ENCODE measurements around the gene KCNJ9. TPM values are rescaled to one million over a fixed set of nuclear protein-coding genes. Genes with fewer than 3 reads are reported as not detected.

KCNJ9 gene
- total and polyA plus RNA-seq, 2 of the 13 experiments (the other 11 are each of a cell fraction or from before 2014, with no cell fraction given) = not detected

- TF ChIP-seq ZNF879 (CRISPR knock-in tag; IDR thresholded peaks at IDR 0.05) = no peak
- no peak for TF ChIP-seq E2F1 (CRISPR knock-in tag; IDR thresholded peaks at IDR 0.05)
- TF ChIP-seq ZNF878 (CRISPR knock-in tag; IDR thresholded peaks at IDR 0.05) = no peak
- TF ChIP-seq MLLT10 (CRISPR knock-in tag; IDR thresholded peaks at IDR 0.05) = no peak
- TF ChIP-seq ZNF672 (CRISPR knock-in tag; IDR thresholded peaks at IDR 0.05) = no peak
- TF ChIP-seq ZNF768 (CRISPR knock-in tag; IDR thresholded peaks at IDR 0.05) = no peak
- no peak for TF ChIP-seq POLR2A (IDR thresholded peaks at IDR 0.05; ENCODE audit: insufficient read depth in 1 of 2, low read depth in 2 of 2, low read length in 2 of 2)
- no peak for TF ChIP-seq ZNF576 (CRISPR knock-in tag; IDR thresholded peaks at IDR 0.05)
- TF ChIP-seq ZNF180 (CRISPR knock-in tag; IDR thresholded peaks at IDR 0.05; ENCODE audit: borderline replicate concordance, low read depth) = no peak
- TF ChIP-seq ZNF232 (CRISPR knock-in tag; IDR thresholded peaks at IDR 0.05; ENCODE audit: borderline replicate concordance) = no peak
- TF ChIP-seq ZXDC (CRISPR knock-in tag; IDR thresholded peaks at IDR 0.05) = no peak
- TF ChIP-seq ZNF546 (CRISPR knock-in tag; conservative IDR thresholded peaks at IDR 0.05) = no peak
- no peak for TF ChIP-seq ZFYVE20 (CRISPR knock-in tag; IDR thresholded peaks at IDR 0.05; ENCODE audit: borderline replicate concordance, low read depth)
- no peak for TF ChIP-seq TOPORS (CRISPR knock-in tag; IDR thresholded peaks at IDR 0.05)
- no peak for TF ChIP-seq LBX2 (CRISPR knock-in tag; IDR thresholded peaks at IDR 0.05; ENCODE audit: borderline replicate concordance)
- TF ChIP-seq EHMT2 (IDR thresholded peaks at IDR 0.05; ENCODE audit: borderline replicate concordance, low read depth, low read length) = no peak
- no peak for TF ChIP-seq SMC3 (IDR thresholded peaks at IDR 0.05; ENCODE audit: low read length)
- TF ChIP-seq ZFY (CRISPR knock-in tag; IDR thresholded peaks at IDR 0.05) = no peak
- no peak for TF ChIP-seq ZNF75D (CRISPR knock-in tag; IDR thresholded peaks at IDR 0.05; ENCODE audit: borderline replicate concordance)
- TF ChIP-seq HIC2 (CRISPR knock-in tag; IDR thresholded peaks at IDR 0.05; ENCODE audit: low read depth) = no peak; the same call in 1 of the 2 replicates
- TF ChIP-seq ZNF562 (CRISPR knock-in tag; IDR thresholded peaks at IDR 0.05; ENCODE audit: borderline replicate concordance) = no peak
- no peak for TF ChIP-seq ZNF547 (CRISPR knock-in tag; IDR thresholded peaks at IDR 0.05)
- no peak for TF ChIP-seq CREB3 (CRISPR knock-in tag; IDR thresholded peaks at IDR 0.05)
- no peak for TF ChIP-seq SNRNP70 (IDR thresholded peaks at IDR 0.05; ENCODE audit: low read depth, low read length)
Observed at GRCh38 chr1:160053548-160054365, 27.6 kb upstream of the KCNJ9 start (continued).
